HG03103 (cell line): ENCODE measurements around the gene QDPR.
"Not testable (repeated sequence)": the region's sequence is repeated elsewhere in the genome, so short reads cannot be mapped to it uniquely, and the experiment has no call there.

ENCODE experiments used
- ATAC-seq: cut with Tn5 transposase; IDR thresholded peaks from one replicate; pipeline ENCODE4 v1.9.1; 2021; ENCODE audit warnings: low read depth; ENCODE audit not compliant: unreplicated experiment

QDPR gene

DNA sequence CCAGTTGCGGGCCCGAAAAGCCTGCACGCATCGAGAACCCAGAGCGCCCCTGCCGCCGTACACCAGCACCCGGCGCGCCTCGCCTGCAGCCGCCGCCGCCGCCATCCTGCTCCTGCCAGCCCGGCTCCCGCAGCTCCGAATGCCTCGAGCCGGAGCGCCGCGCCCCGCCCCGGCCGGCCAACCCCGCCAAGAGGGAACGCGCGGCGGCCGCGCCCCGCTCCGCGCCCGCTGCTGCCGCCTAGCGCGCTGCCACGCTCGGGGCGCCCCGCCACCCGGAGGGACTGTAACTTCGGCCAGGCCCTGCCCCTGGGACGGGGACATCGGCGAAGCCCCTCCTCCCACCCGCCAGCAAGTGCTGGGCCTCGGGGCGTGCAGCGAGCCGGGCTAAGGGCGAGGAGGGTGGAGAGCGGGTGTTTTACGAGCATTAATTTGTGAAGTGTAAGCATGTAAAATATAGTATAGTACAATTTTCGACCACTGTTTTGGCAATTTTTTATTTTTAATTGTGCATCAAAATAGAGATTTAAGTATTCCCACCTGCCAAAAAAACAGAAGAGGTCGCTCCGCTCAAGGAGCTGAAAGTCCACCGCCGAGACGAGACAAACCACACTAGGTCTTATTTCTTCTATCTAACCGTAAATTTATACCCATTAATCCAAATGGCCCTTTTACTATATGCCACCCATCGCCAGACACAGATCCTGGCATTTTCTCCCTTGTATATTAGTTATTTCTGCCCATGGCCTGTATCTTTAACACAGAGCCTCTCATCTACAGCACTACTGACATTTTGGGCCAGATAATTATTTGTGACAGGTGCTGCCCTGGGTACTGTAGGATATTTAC lies at the start of gene QDPR:
Gene QDPR, minus strand, starts transcription at position 141 of the 846 bp plus-strand sequence. Its CDS starts 36 bp downstream, at position 105.
- peak; percentile 93 for ATAC-seq

DNA sequence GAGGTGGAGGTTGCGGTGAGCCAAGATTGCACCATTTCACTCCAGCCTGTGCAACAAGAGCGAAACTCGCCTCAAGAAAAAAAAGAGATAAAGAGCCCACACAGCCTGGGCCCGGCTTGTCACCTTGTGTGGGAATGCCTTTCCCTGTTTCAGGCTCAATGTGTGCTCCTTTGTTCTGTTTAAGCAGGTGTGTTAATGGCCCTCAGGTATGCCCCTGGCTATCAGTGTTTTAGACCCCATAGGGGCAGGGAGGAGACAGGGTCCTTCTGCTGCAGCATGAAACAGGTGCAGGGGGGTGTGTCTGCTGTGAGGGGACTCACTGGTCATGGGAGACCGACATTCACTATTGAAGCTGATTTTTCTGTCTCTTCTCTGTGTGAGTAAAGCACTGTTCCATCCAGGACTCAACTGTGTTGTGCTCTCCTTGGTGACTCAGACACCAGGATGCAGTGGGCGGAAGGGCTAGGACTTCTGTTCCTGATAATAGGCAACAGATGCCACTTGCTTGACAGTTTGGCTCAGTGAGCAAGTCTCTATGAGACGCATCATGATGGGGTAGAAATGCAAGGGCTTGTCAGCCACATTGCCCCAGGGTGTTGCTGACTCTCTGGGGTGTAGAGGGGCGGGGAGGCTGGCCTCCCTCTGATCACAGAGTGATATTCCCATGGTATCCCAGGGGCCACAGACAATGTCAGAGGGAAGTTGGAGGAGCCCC lies 49.5 kb upstream of the QDPR start:
- no peak for ATAC-seq

DNA sequence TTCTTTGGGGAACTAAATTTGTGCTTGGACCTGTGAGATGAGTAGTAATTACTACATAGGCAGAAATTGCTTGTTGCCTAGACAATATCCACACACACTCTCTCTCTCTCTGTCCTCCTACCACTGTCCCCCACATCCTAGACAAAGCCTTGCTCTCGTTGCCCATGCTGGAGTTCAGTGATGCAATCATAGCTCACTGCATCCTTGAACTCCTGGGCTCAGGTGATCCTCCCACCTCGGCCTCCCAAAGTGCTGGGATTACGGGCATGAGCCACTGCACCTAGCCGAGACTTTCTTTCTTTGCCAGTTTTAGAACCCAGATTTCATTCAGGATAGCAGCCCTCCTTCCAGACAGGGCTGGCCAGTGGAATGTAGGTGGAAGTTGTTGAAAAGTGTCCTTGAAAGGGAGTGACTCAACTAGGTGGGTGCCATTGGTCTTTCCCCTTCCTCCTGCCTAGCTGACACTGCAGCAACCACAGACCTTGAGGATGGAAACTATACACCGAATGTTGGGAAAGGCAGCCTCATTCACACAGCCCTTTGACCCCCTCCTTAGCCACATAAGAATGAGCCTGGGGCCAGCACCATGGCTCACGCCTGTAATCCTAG lies 48.3 kb upstream of the QDPR start:
- ATAC-seq, result no peak

DNA sequence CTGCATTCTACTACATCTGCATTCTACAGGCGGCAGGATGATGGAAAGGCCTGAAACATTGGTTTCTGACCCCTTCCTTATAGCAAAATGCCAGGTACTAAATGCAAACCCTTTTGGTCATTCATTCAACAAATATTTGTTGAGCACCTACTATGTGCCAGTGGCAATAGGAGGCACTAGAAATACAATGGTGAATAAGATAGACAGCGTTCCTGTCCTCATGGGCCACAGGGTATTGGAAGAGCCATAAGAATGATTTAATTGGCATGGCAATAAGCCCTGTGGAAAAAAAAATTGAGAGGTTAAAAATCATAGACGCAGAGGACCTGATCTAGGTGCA lies 47.8 kb upstream of the QDPR start:
- ATAC-seq, result no peak

DNA sequence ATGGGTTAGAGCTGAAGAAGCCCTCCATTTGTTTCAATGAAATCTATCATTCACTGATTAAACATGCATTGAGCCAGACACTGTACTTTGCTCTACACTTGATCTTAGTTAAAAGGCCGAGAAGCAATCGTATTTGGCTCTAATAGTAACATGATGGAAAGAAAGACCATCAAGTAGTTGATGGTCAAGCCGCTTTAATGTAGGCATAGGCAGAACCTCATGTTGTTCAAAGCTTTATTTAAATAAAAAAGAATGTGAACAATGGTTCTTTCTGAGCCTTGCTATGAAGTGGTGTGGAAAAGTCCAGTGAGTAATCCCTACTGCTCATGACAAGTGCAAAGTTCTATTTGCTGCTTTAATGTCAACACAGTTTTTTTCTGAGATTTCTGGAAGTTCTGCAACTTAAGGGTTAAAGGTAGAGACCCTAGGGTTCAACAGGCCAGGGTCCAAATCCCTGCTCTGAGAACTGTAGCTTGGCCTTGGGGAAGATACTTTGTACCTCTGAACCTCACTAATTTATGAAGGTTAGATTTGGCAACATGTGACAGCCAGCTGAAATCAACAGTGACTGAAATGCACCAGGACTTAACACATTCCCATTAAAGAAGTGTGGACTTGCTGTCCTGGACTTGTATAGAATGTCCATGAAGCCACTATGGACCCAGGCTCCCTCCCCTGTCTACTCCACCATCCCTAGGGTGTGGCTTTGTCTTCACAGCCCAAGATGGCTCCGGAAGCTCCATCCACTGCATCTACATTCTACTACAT lies 47.2 kb upstream of the QDPR start:
- no peak for ATAC-seq

DNA sequence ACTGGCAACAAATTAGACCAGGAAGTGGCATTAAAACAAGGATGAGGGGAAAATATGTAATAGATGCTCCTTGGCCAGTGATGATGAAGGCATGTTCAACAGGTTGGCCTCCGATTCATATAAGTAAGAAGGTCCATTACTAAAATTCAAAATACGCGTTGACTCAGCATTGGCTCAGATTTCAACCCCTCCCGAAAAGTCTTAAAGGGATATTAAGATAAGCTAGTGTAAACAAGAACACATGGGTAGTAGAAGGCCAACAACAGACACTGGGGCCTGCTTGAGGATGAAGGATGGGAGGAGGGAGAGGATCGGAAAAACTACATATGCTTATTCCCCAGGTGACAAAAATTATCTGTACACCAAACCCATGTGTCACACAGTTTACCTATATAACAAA lies 46.0 kb upstream of the QDPR start:
- no peak for ATAC-seq

DNA sequence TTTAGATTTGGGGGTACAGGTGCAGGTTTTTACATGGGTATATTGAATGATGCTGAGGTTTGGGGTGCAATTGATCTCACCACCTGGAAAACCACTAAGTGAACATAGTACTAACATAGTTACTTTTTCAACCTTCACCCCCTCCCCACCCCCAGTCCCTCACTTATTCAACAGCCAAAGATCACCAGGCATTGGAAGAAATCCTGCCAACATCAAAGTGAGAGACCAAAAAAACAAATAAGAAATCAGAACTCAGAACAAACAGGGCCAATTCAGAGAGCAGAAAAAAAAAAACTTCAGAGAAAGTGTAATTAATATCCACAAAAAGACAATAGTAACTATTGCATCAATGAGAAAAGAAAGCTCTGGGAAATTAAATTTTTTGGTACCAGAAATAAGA lies 44.6 kb upstream of the QDPR start:
- no peak for ATAC-seq

DNA sequence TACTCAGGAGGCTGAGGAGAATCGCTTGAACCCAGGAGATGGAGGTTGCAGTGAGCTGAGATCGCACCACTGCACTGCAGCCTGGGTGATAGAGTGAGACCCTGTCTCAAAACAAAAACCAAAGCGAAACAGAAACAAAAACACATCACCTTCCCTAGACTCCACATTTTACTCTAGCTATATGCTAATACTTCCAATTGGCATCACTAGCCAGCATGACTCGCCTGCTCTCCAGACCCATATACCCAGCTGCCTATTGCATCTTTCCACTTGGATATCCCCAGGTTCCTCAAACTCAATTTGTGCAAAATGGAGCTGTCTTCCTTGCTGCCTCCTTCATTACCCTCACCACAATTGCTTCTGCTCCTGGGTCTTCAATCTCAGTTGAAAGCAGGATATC lies 42.7 kb upstream of the QDPR start:
- ATAC-seq, result no peak

DNA sequence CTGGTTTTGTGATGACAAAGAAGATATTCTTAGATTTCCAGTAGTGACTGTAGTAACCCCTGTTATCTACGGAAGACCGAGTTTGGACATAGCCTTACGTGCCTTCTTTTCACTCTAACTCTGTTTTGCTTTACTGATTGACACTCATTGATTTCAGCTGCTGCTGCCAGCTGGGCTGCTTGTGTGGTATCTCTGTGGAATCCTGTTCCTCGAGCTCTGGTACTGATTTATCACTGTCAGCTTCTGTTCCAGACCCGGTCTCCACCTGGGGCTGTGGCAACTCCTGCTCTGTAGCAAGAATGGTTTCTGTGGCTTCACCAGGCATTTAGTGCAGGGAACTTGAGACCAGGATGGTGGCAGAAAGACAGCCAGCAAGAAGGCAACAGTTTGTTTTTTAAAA lies 40.5 kb upstream of the QDPR start:
- ATAC-seq, result no peak

DNA sequence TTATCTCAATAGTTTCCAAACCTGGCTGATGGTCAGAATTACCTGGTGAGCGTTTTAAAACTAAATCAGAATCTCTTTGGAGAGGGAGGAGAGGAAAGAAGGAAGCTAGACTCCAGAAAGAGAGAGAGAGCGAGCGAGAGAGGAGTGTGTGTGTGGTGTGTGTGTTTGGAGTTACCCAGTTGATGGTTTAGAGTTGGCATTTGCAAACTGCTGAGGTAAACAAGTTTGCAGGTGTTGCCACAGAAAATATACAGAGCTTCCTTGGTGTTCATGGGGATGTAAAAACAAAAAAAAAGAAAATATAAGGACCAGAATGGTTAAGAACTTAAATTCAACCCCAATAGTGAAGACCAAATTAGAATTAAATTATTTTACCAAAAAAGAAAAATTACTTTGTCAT lies 38.7 kb upstream of the QDPR start:
- no peak for ATAC-seq

DNA sequence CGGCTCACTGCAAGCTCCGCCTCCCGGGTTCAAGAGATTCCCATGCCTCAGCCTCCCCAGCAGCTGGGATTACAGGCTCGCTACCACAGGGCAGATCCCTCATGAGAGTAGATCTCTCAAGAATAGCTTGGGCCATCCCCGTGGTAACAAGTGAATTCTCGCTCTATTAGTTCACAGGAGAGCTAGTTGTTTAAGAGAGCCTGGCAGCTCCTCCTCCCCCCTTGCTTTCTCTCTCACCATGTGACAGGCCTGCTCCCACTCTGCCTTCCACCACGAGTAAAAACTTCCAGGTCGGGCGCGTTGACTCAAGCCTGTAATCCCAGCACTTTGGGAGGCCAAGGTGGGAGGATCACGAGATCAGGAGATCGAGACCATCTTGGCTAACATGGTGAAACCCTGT lies 34.8 kb upstream of the QDPR start:
- no peak for ATAC-seq

DNA sequence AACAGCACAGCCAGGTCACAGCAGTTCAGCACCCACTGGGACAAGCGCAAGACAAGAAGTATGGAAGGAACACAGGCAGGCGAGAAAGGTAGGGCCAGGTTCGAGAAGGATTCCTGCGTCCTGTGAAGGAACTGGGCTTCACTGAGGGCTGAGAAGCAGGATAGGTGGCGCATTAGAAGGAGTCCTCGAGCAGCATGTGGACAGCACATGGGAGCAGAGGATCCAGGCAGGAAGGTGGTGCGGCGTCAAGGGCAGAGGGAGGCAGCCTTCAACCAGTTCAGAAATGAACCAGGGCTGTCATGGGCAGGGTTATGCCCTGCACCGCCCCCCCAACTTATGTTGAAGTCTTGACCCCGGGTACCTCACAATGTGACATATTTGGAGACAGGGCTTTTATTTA lies 34.3 kb upstream of the QDPR start:
- ATAC-seq, result no peak

DNA sequence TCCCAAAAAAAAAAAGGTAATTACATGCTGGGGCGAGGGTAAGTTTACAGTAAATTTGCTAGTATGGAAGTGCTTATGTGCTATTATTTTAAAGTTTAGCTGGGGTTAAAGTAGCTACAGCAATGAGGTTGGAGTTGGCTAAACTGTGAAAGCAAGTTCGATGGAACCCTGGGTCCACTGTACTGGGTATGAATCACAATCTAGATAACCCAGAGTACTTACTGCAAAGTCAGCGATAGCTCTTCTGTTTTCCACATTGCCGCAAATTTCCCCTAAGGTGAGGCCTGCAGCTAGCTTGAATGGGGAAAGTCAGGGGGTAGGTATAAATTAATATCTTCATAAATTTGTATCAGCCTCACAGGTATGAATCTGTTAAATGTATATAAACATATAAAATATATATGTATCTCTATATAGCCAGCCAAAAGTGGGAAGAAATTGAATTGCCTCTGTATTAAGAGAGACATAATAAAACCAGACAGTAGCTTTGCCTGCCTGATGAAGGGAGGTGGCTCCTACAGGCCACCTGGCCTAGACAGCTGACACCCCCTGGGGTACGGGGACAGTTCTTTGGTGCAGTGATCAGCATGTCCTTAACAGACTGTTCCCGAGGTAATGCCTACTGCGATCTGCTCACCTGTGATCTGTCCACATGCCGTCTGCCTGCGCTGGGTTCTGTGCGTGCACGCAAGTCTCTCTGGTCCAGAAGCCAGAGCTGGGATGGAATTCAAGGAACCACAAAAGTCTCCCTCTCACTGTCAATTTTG lies 33.7 kb upstream of the QDPR start:
- ATAC-seq, result no peak

DNA sequence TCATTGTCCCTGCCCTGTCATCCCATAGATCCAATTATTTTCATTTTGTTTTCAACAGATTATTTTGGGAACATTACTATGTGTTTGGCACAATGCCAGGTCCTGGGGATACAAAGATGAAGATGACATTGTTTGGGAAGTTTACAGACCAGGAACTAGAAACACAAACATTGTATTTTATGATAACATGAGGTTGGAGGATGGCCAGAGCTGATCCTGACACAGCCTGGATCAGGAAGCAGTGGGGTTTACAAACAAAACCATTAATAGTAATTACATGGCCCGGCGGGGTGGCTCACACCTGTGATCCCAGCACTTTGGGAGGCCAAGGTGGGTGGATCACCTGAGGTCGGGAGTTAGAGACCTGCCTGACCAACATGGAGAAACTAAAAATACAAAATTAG lies 32.9 kb upstream of the QDPR start:
- no peak for ATAC-seq

DNA sequence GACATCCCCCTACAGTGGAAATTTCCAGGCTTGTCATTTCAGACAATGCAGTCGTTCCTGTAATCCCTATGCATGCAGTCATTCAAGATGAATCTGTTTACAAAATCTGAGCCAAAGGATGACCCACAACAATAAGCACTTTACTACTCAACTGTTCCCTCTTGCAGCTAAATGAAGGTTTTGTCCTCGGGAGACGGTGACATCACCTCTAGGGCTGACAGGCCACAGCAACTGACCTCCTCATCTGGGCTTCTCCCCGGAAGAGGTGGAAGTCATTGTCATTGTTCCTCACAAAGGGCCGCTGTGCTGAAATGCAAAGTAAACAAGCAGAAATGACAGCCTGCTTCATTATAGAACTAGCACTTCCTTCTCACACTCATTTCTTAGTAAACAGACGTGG lies 32.3 kb upstream of the QDPR start:
- ATAC-seq, result no peak

DNA sequence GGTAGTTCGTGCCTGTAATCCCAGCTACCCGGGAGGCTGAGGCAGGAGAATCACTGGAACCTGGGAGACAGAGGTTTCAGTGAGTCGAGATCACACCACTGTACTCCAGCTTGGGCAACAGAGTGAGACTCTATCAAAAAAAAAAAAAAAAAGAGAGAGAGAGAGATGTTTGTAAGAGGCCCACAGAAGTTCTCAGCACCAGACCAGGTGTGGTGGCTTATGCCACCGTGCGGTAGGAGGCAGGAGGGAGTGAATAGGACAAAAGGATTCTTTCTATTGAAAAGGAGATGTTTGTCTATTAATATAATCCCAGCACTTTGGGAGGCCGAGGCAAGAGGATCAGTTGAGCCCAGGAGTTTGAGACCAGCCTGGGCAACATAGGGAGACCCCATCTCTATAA lies 25.2 kb upstream of the QDPR start:
- ATAC-seq, result not testable (repeated sequence)

DNA sequence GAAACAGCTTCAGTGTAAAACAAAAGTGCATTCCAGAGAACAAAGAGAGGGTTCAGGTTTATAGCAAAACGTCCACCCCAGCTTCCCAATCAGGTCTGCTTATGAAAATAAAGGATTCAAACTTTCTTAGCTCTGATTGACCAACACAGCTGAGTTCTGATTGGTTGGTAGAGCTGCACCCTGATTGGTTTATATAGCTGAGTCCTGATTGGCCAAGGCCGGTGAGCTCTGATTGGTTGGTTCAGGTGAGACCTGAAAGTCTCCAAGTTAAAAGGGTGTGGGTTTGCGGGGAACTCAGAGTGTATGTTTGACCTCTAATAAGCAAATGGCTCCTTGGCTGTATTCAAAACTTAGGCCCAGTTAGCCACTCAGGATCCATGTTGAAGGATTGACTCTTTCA lies 24.0 kb upstream of the QDPR start:
- no peak for ATAC-seq

DNA sequence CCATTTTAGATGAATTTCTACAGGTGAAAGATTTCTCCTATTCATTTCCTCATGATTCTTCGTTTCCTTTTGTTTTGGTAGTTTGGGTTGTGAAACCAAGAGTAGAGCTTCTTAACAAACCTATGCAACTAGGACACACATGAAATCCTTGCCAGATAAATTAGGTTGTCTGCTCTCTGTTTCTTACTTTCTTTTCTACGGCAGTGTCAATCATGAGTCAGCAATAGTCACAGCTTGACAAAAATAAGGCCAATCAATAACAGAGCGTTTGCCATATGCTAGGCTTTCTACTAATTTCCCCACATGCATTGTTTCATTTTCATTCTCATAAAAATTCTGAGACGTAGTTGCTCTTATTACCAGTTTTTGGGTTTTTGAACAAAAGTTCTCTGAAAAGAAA lies 23.4 kb upstream of the QDPR start:
- ATAC-seq, result no peak

DNA sequence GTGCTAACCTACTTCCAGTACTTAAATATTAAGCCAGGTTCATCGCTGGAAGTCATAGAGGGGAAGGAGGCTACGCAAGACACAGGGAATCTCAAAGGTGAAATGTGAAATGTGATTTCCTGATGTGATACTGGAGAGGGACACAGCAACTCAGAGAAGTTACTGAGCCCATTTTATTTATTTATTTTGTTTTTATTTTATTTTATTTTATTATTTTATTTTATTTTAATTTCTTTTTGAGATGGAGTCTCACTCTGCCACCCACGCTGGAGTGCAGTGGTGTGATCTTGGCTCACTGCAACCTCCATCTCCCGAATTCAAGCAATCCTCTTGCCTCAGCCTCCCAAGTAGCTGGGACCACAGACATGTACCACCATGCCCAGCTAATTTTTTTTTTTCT lies 22.8 kb upstream of the QDPR start:
- no peak for ATAC-seq

DNA sequence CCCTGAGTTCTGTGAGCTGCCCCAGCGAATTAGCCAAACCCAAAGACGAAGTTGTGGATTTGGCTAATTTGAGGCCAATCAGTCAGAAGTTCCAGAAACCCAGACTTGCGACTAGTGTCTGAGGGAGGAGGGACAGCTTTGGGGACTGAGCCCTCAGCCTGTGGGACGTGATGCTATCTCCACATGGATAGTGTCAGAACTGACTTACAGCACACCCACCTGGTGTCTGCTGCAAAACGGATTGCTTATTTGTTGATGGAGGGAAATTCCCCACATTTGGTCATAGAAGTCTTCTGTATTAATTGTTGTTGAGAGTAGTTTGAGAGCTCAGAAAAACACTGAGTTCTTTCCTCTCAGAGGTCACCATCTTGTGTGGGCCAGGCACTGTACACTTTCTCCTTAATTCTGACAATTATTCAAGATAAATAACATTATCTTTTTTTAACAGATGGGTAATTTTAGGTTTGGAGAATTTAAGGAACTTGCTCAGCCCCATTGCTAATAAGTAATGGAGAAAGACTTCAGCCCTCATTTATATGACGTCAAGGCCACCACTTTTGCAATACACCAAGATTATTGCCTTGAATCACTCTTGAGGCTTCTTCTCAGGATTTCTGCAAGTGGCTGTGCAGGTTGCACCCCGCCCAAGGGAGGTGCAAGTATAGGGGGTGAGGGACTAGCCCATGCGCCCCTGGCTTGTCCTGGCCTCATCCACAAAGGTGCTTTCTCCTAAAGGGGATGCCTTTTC lies 19.8 kb upstream of the QDPR start:
- ATAC-seq, result no peak
